Muscle of back (tissue), 11 donors: ENCODE measurements around the gene PITPNM1. TPM values are rescaled to one million over a fixed set of nuclear protein-coding genes. Genes with fewer than 3 reads are reported as not detected.

Experiments
- DNase-seq, 3 donors: peaks; one replicate each; pipeline versions ENCODE4 v3.0.0 to v3.0.0-alpha.2; 2013
- polyA plus RNA-seq, 10 donors: library from polyadenylated mRNA; unstranded; fragments of 120-200 nt; gene quantifications; one replicate each; pipeline ENCODE4 v1.2.1, GENCODE V29; 2013; ENCODE audit not compliant: insufficient read length in 10 of 10

The PITPNM1 gene
- polyA plus RNA-seq, 10 donors = 6.0 to 9.9 (median 8.3) TPM

DNA sequence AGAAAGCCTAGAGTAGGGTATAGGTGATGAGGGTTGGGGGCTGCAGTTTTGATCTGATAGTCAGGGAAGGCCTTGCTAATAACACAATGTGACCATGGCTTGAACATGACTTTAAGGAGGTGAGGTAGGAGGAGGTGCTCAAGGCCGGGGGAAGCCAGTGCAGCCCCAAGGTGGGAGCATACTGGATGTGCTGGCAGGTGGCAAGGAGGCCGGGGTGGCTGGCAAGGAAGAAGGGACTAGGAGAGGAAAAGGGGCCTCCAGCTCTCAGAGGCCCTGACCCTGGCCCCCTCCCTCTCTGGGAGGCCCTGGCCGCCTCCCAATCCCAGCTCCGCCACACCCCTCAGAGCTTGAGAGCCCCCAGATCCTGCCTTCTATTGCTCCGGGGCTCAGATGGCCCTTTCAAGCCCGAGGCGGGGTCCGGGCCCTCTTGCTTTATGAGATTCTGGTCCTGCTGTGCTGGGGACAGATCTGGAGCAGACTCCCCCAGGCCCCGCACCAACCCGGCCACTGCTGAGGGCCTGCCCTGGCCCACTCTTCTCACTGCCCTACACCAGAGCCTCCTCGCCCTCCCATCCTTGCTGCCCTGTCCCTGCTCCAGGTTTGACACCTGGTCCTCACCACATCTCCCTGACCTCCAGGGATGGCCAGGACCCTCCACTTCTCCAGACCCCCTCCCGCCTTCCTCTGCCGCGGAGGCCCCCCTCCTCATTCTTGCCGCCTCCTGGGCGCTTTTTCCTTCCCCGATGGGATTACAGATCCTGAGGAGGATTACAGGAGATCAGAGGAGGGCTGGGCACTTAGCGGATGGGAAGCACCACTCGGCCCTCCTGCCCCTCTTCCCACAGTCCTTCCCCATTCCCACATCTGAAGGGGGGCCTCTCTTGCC lies 1.8 kb downstream of the PITPNM1 start:
- DNase-seq = no peak

DNA sequence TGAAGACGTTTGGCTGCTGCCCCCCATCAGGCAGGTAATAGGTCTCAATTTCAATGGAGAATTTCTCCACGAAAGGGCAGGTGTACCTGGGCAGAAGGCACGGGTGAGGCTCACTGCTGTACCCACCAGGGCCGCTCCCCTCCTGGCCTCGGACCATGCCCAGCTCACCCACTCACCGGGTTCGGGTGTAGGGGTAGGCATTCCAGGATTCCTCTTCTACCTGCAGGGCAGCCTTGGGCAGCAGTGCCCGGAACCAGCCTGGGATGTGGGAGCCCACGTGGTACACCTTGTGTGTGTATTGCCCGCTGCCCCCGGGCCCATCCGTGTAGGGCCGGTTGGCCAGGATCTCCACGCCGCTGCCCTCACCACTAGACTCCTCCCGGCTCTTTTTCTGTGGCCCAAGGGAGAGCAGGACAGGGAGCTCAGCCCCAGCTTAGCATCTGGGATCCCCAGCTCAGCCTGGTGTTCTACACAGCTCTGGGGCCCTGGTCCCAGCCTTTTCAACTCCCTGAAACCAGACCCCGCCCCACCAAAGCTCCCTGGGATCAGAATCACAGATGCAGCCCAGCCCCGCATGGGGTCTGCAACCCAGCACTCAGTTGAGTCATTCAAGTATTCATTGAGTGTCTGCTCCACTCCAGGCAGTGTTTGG lies 2.7 kb downstream of the PITPNM1 start:
- DNase-seq = no peak

DNA sequence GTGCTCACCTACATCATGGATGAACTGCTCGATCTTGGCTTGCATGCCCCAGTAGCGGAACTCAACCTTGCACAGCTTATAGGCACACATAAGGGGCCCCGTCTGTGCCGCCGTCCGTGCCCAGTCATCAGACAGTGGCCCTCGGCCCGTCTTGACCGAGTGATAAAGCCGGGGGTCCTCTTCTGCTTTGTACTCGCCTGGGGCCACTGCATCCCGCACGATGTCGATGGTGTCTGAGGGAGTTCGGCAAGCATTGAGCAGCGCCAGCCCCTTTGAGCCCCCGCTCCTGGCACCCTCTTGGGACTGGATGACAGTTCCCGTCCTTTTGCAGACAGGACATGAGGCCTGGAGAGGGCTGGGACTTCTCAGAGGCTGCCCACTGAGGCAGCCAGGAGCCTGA lies 3.3 kb downstream of the PITPNM1 start:
- no peak for DNase-seq

DNA sequence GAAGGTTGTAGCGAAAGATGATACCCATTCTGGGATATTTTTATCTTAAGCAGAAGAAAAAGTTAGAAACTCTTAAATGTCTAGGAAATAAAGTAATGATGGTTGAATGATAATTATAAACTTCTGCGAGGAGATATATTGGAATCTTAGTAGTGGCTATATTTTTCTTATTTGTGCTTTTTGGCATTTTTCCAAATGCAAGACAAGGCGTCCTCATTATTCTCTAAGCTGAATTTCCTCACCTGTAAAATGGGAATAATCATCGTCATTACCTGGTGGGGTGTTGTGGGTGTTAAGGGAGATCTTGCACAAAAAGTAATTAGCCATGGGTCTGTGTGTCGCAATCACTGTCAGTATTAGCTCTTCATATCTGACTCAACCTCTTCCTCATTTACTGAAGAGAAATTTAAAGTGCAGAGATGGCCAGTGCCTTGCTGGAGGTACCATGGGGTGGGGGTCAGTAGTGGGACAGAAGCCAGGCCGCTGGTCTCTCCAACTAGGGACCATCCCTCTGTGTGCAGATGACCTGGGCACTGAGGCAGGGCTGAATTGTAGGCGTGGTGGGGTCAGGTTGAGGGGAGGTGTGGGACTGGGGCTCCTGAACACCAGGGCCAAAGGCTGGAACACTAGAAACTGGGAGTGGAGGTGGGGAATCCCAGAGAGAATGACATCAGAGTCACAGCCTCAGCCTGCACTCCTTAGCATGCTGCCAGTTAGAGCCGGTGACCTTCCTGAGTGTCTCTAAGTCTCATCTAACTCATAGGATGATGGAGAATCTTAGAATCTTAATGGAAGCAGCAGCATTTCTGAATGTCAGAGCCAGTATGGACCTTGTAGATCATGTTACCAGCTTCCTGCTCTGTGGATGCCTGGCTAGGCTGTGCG lies 4.1 kb downstream of the PITPNM1 start:
- no peak for DNase-seq

DNA sequence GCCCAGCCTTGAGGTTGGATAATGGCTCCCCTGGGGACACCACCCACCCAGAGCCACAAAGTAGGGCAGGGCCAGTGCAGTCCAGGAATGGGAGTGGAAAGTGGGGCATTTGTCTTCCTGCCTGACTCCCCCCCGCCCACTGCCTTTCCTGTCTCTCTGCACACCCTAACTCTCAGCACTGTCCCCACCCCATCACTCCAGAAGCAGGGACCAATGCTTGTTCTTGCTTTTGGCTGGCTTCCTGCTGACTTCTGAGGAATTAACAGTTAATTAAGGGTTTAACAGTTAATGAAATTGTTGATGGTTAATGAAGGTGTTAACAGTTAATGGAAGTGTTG lies 4.7 kb downstream of the PITPNM1 start:
- no peak for DNase-seq

DNA sequence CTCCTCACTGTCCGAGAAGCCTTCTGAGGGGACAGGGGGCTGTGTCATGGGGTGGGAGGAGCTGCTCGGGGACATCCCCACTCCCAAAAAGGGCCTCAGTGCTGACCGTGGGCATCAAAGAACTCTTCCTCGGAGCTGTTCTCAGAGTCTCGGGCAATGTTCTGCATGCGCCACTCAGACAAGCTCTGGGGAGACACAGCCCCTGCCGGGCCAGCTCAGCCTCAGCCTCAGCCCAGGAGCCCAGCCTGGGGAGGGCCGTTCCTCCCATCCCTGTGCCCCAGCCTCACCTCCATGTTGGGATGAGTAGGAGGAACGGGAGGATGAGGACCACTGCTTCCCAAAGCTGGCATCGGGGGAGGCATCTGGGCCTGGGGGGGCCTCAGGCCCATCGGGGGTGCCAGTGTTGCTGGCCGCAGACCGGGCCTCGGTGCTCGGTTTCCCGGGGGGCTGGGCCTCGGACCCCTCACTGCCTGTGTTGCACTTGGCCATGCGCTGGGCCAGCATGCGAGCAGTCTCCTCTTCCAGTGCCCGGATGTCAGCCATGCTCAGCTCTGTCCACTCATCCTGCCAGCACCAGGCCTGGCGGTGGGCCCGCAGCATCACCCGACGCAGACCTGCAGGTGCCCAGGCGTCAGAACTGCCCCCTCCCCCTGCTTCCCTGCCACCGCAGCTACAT lies 5.2 kb downstream of the PITPNM1 start:
- DNase-seq = no peak

DNA sequence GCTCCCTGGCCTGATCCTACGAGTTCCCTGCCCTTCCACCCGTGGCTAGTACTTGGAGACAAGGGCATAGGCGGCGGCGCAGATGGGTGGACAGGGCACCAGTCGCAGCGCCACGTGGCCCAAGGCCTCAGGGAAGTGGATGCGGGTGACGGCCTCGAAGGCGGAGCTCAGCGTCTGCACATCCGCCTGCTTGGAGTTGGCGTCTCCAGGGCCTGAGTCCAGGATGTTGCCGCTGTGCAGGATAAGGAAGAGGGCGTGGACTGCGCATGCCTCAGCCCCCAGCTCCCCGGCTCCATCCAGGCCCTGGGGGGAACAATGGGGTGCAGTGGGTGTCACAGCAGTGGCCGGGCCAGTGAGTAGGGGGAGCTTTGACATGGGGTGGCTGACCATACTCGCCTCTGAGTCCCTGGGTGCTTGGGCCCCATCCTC lies 6.6 kb downstream of the PITPNM1 start:
- DNase-seq = no peak

DNA sequence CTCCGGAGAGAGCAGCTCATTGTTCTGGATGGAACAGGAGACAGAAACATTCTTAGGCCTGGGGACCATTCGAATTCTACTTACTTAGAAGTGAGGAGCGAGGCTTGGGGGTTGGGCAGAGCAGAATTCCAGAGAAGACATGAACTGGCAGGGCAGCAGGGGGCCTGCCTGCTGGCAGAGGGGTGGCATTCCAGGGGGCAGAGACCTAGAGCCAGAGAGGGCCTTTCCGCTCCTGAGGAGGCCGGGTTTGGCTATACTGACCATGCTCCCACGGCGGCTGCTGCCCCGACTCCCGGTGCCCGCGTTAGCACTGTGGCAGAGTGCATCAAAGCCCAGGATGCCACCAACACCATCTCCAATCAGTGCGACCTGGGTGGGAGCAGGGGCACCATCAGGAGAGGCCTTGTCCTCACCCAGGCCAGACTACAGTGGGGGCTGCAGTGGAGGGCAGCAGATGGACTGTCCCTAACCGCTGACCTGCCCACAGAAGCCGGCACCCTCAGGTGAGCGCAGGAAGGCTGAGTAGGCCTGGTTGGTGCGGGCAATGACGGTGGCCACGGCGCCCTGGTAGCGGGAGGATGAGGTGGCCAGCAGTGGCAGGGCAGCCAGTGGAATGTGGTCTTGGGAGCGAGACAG lies 7.4 kb downstream of the PITPNM1 start:
- DNase-seq = no peak

DNA sequence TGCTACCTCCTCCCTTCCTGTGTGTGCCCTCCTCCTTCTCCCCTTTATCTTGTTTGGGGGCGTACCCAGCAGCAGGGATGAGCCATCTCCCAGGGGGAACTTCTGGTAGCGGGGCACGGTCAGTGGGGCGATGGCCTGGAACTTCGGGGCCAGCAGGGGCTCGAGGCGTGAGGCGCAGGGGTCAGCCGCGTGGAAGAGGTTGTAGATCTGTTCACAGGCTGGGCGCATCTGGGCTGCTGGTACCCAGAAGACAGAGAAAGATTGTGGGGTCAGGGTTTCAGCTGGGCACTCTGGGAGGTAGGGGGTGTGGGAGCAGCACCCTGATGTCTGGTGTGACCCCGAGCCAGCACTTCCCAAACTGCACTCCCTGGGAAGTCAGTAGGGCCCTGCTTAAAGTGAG lies 9.1 kb downstream of the PITPNM1 start:
- DNase-seq = no peak

DNA sequence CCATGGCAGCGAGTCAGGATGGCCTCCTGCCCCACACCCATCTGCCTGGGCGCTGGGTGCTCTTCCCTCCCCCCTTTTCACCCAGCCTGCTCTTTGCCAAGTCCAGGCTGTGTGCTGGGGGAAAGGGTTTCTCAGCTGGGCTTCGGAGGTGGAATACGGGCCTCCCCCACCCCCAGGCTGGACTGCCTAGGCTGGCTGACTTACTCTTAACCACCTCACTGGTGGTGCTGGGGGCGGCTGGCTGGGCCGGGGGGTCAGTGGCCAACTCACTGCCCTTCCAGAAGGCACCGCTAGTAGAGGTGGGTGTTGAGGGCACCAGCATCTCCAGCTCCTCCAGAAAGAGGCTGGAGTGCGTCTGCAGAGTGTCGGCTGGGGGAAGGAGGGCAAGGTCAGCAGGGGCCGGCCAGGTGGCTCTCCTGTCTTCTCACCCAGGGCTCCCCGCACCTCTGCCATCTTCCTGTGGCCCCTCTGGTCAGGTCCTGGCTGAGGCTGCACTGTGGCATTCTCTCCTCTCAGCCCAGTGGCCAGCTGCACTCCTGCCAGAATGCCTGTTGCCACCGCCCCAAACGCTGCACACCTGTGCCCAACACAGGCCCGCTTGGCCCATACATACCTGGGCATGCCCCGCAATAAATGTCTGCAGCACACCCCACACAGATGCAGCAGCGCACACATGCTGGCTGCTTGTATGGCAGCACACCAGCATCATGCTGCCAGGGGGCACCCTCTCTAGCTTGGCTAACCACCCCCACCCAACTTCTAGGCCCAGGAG lies 9.7 kb downstream of the PITPNM1 start:
- DNase-seq = no peak

DNA sequence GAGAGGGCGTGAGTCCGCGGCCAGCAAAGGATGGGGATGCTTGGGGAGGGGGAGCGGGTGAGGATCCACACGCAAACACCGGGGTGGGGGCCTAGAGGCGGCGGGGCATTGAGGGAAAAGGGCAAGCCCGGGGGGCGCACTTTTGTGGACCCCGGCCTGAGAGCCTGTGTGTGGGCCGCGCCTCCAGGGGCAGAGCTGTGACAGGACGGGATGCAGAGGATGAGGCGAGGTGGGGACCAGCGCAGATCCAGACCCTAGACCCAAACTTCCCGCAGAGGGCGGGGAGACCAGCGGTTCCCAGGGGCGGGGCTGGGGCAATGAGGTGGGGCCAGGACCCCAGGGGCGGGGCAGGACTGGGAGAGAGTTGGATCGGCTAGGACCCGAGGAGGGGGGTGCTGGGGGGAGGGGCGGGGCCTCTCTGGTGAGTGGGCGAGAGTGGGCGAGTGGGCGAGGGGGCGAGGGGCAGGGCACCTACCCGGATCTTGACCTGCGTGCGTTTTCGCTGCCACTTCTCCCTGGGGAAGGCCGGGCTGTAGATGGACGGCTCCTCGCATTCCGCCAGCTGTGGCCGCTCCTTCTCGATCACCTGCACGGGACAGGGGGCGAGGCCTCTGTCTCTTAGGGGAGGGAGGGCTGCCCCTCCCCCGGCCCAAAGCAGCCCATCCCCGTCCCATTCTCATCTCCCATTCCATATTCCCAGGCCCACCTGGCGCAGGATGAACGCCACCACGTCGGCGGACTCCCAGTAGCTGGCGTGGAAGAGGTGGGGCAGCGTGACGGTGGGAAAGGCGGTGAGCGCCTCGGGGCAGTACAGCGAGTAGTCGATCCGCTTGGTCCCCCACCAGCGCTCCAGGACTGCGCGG lies 10.6 kb downstream of the PITPNM1 start:
- DNase-seq = no peak

DNA sequence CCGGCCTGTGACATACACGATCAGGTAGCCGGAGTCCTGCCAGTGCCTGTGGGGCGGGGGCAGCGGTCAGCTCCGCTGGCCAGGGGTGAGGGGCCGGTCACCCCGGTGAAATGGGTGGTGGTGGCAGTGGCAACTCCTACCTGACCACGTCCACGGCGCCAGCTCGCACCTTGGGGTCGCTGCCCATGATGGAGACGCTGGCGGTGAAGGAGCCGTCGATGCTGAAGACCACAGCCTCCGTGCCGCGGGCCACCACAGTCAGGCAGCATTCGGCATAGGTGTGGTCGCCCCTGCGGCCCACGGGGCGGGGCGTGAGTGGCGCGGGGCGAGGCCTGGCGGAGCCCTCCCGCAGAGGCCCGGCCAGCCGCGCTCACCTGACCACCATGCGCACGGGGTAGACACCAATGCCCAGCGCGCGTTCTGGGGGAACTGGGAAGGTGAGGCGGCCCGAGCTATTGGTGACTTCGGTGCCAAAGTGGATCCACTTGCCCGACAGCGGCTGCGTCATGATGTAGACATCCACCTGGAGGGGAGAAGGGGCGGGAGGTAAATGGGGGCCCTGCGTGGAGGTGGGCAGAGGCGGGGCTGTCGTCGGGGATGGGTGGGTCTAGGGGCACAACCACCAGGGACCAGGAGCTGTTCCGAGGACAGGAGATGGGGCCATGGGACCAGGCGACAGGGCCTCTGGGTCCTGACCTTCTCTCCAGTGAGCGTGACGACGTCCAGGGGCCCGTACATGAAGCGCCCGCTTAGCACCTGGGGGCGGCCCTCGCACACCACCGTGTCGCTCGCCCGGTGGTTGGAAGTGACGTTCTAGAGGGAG lies 11.4 kb downstream of the PITPNM1 start:
- no peak for DNase-seq

DNA sequence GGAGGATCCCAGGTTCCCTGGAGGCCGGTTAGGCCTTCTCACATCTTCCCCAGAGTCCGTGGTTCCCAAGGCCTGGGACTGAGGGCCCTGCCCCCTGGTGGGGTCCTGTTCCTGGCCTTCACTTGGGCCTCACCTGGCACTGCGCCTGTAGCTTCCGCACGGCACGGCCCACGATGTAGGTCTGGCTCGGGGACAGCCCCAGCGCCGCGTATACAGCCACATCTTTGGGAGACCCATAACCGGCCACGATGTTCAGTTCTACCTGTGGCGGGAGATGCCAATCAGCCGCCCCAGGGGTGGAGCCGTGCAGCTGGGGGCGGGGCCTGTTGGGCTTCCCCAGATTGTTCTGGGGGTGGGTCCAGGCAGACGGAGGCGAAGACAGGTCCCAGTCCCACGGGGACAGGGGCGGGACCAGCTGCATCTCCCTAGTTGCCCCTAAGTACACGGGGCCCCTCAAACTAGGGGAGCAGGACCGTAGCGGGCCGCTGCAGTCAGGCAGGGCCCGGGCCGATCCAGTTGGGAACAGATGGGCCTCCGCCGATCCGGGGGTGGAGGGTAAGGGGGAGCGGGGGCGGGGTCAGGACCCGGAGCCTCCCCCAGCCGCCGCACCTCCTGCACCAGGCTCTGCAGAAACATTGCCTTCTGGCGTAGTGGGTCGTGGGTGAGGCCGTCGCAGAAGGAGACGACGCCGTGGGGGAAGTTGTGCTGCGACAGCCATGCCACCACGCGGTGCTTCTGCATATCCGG lies 12.2 kb downstream of the PITPNM1 start:
- no peak for DNase-seq

DNA sequence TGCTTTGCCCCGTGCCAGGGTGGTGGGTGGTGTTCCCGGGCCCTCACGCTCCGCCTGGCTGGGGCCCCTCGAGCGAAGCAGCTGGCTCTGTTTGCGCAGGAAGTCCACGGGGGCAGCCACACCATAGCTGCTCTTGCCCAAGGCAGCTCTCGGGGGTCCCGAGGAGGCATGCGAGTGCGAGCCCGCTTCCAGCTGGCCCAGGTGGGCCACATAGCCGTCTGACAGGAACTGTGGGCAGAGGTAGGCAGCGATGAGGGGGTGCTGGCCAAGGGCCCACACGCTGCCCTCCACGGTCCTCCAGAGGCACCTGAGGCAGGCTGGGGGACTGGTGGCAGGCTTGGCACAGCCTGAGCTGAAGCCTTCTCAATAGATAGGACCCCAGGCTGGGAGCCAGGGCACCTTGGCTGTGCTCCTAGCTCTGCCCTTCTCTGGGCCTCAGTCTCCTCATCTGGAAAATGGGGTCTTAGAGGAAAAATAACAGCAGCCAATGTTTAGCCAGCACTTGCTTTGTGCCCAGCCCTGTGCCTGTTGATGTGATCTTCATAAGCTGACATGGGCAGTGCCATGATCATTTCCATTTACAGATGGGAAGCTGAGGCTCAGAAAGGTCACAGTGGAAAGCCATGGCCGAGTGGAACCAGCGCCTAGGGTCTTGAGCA lies 13.0 kb downstream of the PITPNM1 start:
- no peak for DNase-seq

DNA sequence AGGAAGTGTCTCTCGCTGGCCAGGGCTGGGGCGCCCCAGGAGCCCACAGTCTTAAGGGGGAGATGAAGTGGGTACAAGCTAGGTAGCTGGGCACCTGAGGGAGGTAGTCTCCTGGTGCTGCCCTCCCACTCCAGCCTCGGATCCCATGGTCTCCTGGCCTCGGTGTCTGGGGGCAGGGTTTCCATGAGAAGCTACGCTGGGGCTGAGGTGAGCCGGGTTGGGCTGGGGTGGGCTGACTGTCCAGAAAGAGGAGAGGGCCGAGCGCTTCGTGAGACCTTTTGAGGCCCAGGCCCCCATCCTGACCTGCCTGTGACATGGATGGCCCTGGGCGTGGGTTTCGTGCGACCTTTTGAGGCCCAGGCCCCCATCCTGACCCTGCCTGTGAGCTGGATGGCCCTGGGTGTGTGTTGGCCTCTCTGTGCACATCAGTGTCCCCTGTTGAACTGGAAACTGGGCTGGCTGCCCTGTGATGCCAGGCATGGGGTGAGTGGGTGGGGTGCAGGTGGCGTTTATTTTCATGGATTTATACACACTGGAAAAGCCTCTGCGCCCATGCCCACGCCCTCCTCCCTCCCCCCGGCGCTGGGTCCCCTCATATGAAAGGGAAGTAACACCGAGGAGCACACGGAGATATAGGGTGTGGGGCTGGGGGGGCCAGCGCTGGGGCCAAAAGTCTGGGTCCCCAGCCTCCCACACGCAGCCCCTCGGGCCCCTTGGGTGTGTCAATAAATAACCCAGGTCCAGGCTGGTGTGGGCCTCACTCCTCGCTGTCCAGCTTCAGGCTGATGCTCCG lies 13.7 kb downstream of the PITPNM1 start:
- DNase-seq = no peak

DNA sequence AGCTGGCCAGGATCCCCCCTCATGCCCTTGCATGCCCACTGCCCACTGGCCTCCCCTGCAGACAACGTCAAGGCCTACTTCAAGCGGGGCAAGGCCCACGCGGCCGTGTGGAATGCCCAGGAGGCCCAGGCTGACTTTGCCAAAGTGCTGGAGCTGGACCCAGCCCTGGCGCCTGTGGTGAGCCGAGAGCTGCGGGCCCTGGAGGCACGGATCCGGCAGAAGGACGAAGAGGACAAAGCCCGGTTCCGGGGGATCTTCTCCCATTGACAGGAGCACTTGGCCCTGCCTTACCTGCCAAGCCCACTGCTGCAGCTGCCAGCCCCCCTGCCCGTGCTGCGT lies 14.5 kb downstream of the PITPNM1 start:
- no peak for DNase-seq
